ENCODE data around the gene NEGR1.

NEGR1 gene

GRCh38 chr1:71657891-71658679 lies 624.3 kb downstream of the NEGR1 start:
- no peak for DNase-seq
- intact Hi-C loops (cut with DNase I): no loop called here

GRCh38 chr1:71656902-71657301 lies 625.4 kb downstream of the NEGR1 start:
- DNase-seq: no peak
- intact Hi-C loops (cut with DNase I): no loop called here

GRCh38 chr1:71655604-71656003 lies 626.7 kb downstream of the NEGR1 start:
- intact Hi-C loops (cut with DNase I): no loop called here
- DNase-seq: no peak

- no peak for DNase-seq
- intact Hi-C loops (cut with DNase I): no loop called here
Measured at GRCh38 chr1:71653952-71654351, 628.4 kb downstream of the NEGR1 start.

- intact Hi-C loops (cut with DNase I): no loop called here
- no peak for DNase-seq
Measured at GRCh38 chr1:71651214-71651613, 631.1 kb downstream of the NEGR1 start.

- intact Hi-C loops (cut with DNase I): no loop called here
- no peak for DNase-seq
Measured at GRCh38 chr1:71650119-71650518, 632.2 kb downstream of the NEGR1 start.

- intact Hi-C loops (cut with DNase I): loop anchor here (10.0 kb wide), 1 partner anchor 145 kb away; no protein-coding TSS in a partner anchor
- no peak for DNase-seq
Measured at GRCh38 chr1:71649608-71650007, 632.7 kb downstream of the NEGR1 start.

GRCh38 chr1:71647513-71648300 lies 634.6 kb downstream of the NEGR1 start:
- DNase-seq: no peak
- intact Hi-C loops (cut with DNase I): loop anchor here (10.0 kb wide), 1 partner anchor 147 kb away; no protein-coding TSS in a partner anchor

- intact Hi-C loops (cut with DNase I): loop anchor here (10.0 kb wide), 1 partner anchor 150 kb away; no protein-coding TSS in a partner anchor
- DNase-seq: no peak
Measured at GRCh38 chr1:71645015-71645414, 637.3 kb downstream of the NEGR1 start.

GRCh38 chr1:71641903-71642302 lies 640.4 kb downstream of the NEGR1 start:
- no peak for DNase-seq
- intact Hi-C loops (cut with DNase I): loop anchor here (10.0 kb wide), 1 partner anchor 153 kb away; no protein-coding TSS in a partner anchor

GRCh38 chr1:71640998-71641397 lies 641.3 kb downstream of the NEGR1 start:
- intact Hi-C loops (cut with DNase I): loop anchor here (10.0 kb wide), 1 partner anchor 154 kb away; no protein-coding TSS in a partner anchor
- no peak for DNase-seq

- no peak for DNase-seq
- intact Hi-C loops (cut with DNase I): loop anchor here (10.0 kb wide), 1 partner anchor 155 kb away; no protein-coding TSS in a partner anchor
Measured at GRCh38 chr1:71640116-71640515, 642.2 kb downstream of the NEGR1 start.

GRCh38 chr1:71638081-71638766 lies 644.1 kb downstream of the NEGR1 start:
- intact Hi-C loops (cut with DNase I): no loop called here
- no peak for DNase-seq

- DNase-seq: no peak
- intact Hi-C loops (cut with DNase I): no loop called here
Measured at GRCh38 chr1:71635568-71635967, 646.8 kb downstream of the NEGR1 start.

- intact Hi-C loops (cut with DNase I): no loop called here
- DNase-seq: peak in 1 of 10 donors; percentile 52
Measured at GRCh38 chr1:71634159-71634558, 648.2 kb downstream of the NEGR1 start.

- no peak for DNase-seq
- intact Hi-C loops (cut with DNase I): no loop called here
Measured at GRCh38 chr1:71630073-71630472, 652.3 kb downstream of the NEGR1 start.

GRCh38 chr1:71625004-71625403 lies 657.3 kb downstream of the NEGR1 start:
- DNase-seq: no peak
- intact Hi-C loops (cut with DNase I): no loop called here

- intact Hi-C loops (cut with DNase I): no loop called here
Measured at GRCh38 chr1:71623888-71624287, 658.5 kb downstream of the NEGR1 start.

GRCh38 chr1:71621785-71622184 lies 660.6 kb downstream of the NEGR1 start:
- intact Hi-C loops (cut with DNase I): no loop called here

More at GRCh38 chr1:71623888-71624287, 658.5 kb downstream of the NEGR1 start:
- no peak for DNase-seq

GRCh38 chr1:71618766-71619530 lies 663.4 kb downstream of the NEGR1 start:
- no peak for DNase-seq
- intact Hi-C loops (cut with DNase I): no loop called here

More at GRCh38 chr1:71621785-71622184, 660.6 kb downstream of the NEGR1 start:
- DNase-seq: no peak

All from posterior cingulate gyrus (tissue), 11 donors.